Measurements from ENCODE around the gene MAGEH1.
"Not testable (repeated sequence)": the region's sequence is repeated elsewhere in the genome, so short reads cannot be mapped to it uniquely, and the experiment has no call there.

MAGEH1 gene
- total RNA-seq, result 2.9 to 7.9 (median 5.7) reads per million in 17 experiments

DNA sequence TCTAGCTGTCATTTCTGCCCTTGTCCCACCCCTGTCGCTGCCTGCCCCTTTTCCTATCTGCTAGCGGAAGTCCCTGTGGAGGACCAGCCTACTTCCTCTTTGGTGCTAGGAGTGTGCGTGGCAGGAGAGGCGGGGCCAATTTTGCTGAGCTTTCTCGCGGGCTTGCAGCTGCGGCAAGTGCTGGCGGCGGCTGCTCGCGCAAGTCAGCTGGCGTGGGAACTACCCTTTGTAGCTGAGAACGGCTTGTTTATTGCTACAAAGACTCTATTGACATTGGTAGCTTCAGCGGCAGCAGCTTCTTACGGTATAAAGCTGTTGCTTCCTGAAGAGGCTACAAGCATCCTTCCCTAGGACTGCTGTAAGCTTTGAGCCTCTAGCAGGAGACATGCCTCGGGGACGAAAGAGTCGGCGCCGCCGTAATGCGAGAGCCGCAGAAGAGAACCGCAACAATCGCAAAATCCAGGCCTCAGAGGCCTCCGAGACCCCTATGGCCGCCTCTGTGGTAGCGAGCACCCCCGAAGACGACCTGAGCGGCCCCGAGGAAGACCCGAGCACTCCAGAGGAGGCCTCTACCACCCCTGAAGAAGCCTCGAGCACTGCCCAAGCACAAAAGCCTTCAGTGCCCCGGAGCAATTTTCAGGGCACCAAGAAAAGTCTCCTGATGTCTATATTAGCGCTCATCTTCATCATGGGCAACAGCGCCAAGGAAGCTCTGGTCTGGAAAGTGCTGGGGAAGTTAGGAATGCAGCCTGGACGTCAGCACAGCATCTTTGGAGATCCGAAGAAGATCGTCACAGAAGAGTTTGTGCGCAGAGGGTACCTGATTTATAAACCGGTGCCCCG is at the start of gene MAGEH1:
Gene MAGEH1 (plus strand): TSS at position 138 of the 843 bp plus-strand sequence. CDS start 248 bp downstream, at position 386.
- peak; percentile 80 to 90 (median 86) for DNase-seq

DNA sequence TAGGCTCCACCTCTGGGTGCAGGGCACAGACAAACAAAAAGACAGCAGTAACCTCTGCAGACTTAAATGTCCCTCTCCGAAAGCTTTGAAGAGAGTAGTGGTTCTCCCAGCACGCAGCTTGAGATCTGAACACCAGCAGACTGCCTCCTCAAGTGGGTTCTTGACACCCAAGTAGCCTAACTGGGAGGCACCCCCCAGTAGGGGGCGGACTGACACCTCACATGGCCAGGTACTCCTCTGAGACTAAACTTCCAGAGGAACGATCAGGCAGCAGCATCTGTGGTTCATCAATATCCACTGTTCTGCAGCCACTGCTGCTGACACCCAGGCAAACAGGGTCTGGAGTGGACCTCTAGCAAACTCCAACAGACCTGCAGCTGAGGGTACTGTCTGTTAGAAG is 24.8 kb upstream of the MAGEH1 start:
- DNase-seq, result peak in 1 of 4 experiments; percentile 1

- DNase-seq, result not testable (repeated sequence)
Measured at GRCh38 chrX:55443468-55443867, 8.5 kb upstream of the MAGEH1 start.

GRCh38 chrX:55450259-55450658 is 1.7 kb upstream of the MAGEH1 start:
- no peak for DNase-seq

- DNase-seq, result no peak
Measured at GRCh38 chrX:55451141-55451540, 786 bp upstream of the MAGEH1 start.

- DNase-seq, result peak in 1 of 4 experiments; percentile 0
Measured at GRCh38 chrX:55451626-55451989, 319 bp upstream of the MAGEH1 start.

- no peak for DNase-seq
Measured at GRCh38 chrX:55452833-55453124, 852 bp downstream of the MAGEH1 start.

- not testable (repeated sequence) for DNase-seq
Measured at GRCh38 chrX:55455708-55456107, 3.8 kb downstream of the MAGEH1 start.

GRCh38 chrX:55459426-55459825 is 7.5 kb downstream of the MAGEH1 start:
- DNase-seq, result not testable (repeated sequence)

GRCh38 chrX:55459926-55460325 is 8.0 kb downstream of the MAGEH1 start:
- DNase-seq, result not testable (repeated sequence)

- not testable (repeated sequence) for DNase-seq
Measured at GRCh38 chrX:55464050-55464449, 12.1 kb downstream of the MAGEH1 start.

GRCh38 chrX:55465108-55465507 is 13.2 kb downstream of the MAGEH1 start:
- not testable (repeated sequence) for DNase-seq

- not testable (repeated sequence) for DNase-seq
Measured at GRCh38 chrX:55465791-55466190, 13.9 kb downstream of the MAGEH1 start.

DNA sequence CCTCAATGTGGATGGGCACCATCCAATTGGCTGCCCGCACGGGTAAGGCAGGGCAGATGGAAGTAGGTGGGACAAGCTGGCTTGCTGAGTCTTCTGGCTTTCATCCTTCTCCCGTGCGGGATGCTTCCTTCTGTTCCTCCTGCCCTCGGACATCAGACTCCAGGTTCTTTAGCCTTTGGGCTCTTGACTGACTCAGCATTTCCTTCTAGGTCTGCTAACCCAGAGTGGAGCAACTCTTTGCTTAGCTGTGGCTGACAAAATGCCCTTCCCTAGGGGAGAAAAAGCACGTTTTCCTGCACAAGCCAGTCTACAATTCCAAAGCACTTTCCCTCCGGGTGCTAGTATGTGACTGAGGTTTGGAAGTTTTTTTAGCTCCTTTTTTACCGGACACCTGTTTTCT is 28.0 kb downstream of the MAGEH1 start:
- DNase-seq, result not testable (repeated sequence)

GRCh38 chrX:55480390-55481062 is 28.6 kb downstream of the MAGEH1 start:
- no peak for DNase-seq

DNA sequence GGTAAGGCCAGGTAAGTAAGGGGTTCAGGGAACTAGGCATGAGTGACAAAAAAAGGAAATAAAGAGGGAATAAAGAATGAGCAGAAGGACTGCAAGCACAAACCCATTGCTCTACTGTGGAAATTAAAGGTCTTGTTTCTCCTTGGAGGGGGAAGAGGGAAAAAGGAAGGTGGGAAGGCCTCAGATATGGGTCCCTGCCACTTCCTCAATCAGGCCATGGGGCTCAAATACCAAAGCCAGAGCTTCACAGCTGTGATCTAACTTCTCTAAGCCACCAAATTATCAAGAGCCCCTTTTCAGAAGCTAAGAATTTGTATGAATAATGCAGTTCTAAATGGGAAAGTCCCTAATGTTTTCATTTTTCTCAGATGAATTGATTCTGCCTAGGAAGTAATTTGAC is 33.0 kb downstream of the MAGEH1 start:
- peak in 3 of 4 experiments; percentile 19 to 24 (median 21) for DNase-seq

DNA sequence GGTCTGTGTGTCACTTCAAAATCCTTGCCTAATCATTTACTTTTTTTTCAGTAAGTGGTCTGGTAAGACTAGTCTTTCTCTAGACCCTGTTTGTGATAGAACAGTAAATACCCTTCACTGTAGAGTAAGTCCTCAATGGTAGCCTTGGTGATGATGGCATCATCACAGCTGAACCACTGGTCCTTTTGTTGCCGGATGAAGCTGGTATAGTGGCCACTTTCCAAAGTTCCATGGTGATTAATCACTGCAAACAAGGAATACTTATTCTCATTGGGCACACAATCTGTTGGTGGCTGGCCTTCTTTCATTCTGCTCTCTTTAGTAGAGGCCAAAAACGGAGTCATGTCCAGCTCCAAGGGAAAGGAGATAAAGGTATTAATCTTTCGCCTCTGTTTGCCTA is 34.8 kb downstream of the MAGEH1 start:
- no peak for DNase-seq

- no peak for DNase-seq
Measured at GRCh38 chrX:55487143-55487542, 35.2 kb downstream of the MAGEH1 start.

GRCh38 chrX:55488006-55488592 is 36.2 kb downstream of the MAGEH1 start:
- peak in 1 of 4 experiments; percentile 1 for DNase-seq

- DNase-seq, result peak; percentile 16 to 81 (median 50)
Measured at GRCh38 chrX:55488593-55489313, 36.8 kb downstream of the MAGEH1 start.

DNA sequence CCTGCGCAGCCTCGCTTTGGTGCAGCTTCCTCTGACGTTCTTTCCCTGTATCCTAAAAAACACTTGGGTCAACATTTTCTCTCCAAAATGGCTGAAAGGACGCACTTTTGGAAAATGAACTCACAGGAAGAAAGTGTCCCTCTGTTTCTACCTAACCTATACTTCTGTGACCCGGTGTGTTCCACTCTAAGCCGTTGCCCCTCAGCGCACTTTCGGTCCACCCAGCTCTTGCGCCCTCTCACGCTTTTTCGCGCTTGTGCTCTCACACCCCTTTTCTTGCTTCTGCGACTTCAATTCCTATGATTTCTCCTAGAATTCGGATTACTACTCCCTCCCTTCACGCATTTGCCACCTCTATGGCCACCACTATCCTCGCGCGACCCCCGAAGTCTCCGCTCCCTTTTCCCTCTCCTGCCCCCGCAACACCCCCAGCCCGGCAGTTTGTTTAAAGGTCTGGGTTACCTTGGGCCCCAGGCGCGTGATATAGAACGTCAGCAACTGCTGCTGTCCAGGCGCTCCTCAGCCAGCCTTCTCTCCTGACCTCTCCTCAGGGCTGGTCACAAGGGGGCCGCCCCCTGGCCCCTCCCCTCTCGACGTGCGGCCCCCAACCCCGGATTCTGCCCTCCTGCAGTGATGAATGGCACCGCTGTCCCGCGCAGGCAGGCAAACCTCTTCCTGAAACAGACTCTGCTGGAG is 37.5 kb downstream of the MAGEH1 start, which contains the start of gene USP51:
Gene USP51 (minus strand): TSS at position 535 of the 696 bp plus-strand sequence. CDS start 909 bp downstream, outside the sequence.
- DNase-seq, result peak; percentile 30 to 76 (median 70)

DNA sequence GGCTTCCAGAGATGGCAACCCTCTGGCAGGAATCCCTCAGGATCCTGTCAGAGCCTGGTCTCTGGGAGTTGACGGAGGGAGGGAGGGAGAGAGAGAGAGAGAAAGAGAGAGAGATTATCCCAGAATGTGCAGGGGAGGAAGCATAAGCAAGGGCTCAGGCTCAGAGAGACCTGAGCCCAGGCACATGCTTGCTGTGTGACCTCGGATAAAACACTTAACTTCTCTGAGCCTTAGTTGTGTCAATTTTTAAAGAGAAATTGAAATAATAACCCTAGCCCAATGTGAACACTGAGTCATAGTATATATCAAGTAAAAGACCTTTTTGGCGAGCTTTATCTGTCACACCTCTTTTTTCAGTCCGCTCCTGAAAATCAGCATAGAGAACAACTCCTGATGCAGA is 38.2 kb downstream of the MAGEH1 start:
- DNase-seq, result no peak

Data from suppressor macrophage (primary cell).